Kidney (tissue), 14 donors: ENCODE data around the gene PRELP. TPM values are rescaled to one million over a fixed set of nuclear protein-coding genes. Genes with fewer than 3 reads are reported as not detected.
A peak's percentile ranks its signal among the peaks of the same experiment; 100 is the strongest.

ENCODE experiments used
- DNase-seq, 5 donors: peaks; one replicate each; pipeline ENCODE4 v3.0.0-alpha.2; 2013 to 2020
- FAIRE-seq: peaks from 2 replicates; lab custom pipeline; 2012; peaks lifted over from hg19 to GRCh38; lab: Jason Lieb, UNC
- H3K27ac ChIP-seq, 2 donors: one replicate each; pipeline ENCODE4 v1.7.0; 2013; ENCODE audit warnings: low read depth in 2 of 2, low read length in 2 of 2, inconsistent platforms in 1 of 2
- H3K27me3 ChIP-seq: one replicate; pipeline ENCODE4 v1.7.1; 2013; ENCODE audit warnings: low read length, inconsistent platforms; ENCODE audit not compliant: control insufficient read depth, insufficient read depth
- H3K36me3 ChIP-seq, 3 donors: one replicate each; pipeline versions ENCODE4 v1.7.0 to v1.7.1; 2013; ENCODE audit warnings: low read length in 3 of 3, control low read depth in 1 of 3, inconsistent platforms in 1 of 3; ENCODE audit not compliant: insufficient read depth in 3 of 3, control insufficient read depth in 2 of 3
- H3K4me1 ChIP-seq, 3 donors: one replicate each; pipeline versions ENCODE4 v1.7.0 to v1.7.1; 2013; ENCODE audit warnings: low read length in 3 of 3, inconsistent platforms in 1 of 3, low read depth in 1 of 3; ENCODE audit not compliant: control insufficient read depth in 2 of 3, insufficient read depth in 2 of 3
- H3K4me3 ChIP-seq, 3 donors: one replicate each; pipeline versions ENCODE4 v1.7.0 to v1.8.1; 2013; ENCODE audit warnings: low read length in 3 of 3, control low read depth in 1 of 3, inconsistent platforms in 1 of 3
- H3K9ac ChIP-seq, 3 donors: one replicate each; pipeline versions ENCODE4 v1.7.0 to v1.7.1; 2013; ENCODE audit warnings: low read length in 3 of 3, control low read depth in 1 of 3, inconsistent platforms in 1 of 3
- H3K9me3 ChIP-seq, 3 donors: one replicate each; pipeline versions ENCODE4 v1.7.0 to v1.7.1; 2013; ENCODE audit warnings: low read length in 3 of 3, control low read depth in 1 of 3, inconsistent platforms in 1 of 3; ENCODE audit not compliant: control insufficient read depth in 2 of 3, insufficient read depth in 1 of 3
- intact Hi-C: fragments of 100-400 bp; cut with DNase I; formaldehyde crosslinking; loops from one replicate; pipeline ENCODE4 v1.11.1; 2022
- polyA plus RNA-seq: library from polyadenylated mRNA; stranded (reverse); fragments of 350-450 nt; fragmentation: Illumina TruSeq; extraction: RNeasy Lipid Tissue Mini Kit (QIAGEN cat#74804); gene quantifications from one replicate; pipeline ENCODE4 v1.2.3, GENCODE V29; 2014; ENCODE audit warnings: low read depth, low replicate concordance; ENCODE audit not compliant: insufficient read depth
- total RNA-seq: library from RNA; stranded (reverse); fragmentation: NEBNext Ultra II Directional; extraction: Animal tissue kit (Norgen Biotek cat#: 25700); gene quantifications from one replicate; pipeline ENCODE4 v1.2.1, GENCODE V29; 2021
- TF ChIP-seq, protein P1 (sequence below): IDR thresholded peaks from 3 replicates; pipeline ENCODE4 v1.5.1; 2012; ENCODE audit warnings: mild to moderate bottlenecking, moderate library complexity, borderline replicate concordance; ENCODE audit not compliant: insufficient read depth; ENCODE audit errors: extremely low read depth
- donor health status: control.
- donor health status: control.
- donor health status: control.
- donor health status: control.
- donor health status: control.
- donor health status: DM: yes; HTN: yes; CAD: no.
- donor health status: Normal renal cell carcinoma (clear cell type).

PRELP gene
- total and polyA plus RNA-seq, 2 donors from 2014 or later, result 9.5 to 24.5 TPM

GRCh38 chr1:203511930-203512329 is 36.3 kb downstream of the PRELP start:
- FAIRE-seq, result no peak
- H3K9ac ChIP-seq, result no peak overlapping the region
- H3K9me3 ChIP-seq, result no peaks in the 10 kb centered on the region
- DNase-seq, result peak in 1 of 5 donors; percentile 25
- H3K27ac ChIP-seq, result peak overlapping the region in 1 of 2 donors; percentile 10
- peaks cover 0 to 5% (median 0%) of the 10 kb centered on the region in 3 donors for H3K4me1 ChIP-seq
- intact Hi-C loops, result no loop called here
- no peak overlapping the region for H3K4me3 ChIP-seq
- no peaks in the 10 kb centered on the region for H3K27me3 ChIP-seq
- no peaks in the 10 kb centered on the region for H3K36me3 ChIP-seq
- TF ChIP-seq, protein P1, sequence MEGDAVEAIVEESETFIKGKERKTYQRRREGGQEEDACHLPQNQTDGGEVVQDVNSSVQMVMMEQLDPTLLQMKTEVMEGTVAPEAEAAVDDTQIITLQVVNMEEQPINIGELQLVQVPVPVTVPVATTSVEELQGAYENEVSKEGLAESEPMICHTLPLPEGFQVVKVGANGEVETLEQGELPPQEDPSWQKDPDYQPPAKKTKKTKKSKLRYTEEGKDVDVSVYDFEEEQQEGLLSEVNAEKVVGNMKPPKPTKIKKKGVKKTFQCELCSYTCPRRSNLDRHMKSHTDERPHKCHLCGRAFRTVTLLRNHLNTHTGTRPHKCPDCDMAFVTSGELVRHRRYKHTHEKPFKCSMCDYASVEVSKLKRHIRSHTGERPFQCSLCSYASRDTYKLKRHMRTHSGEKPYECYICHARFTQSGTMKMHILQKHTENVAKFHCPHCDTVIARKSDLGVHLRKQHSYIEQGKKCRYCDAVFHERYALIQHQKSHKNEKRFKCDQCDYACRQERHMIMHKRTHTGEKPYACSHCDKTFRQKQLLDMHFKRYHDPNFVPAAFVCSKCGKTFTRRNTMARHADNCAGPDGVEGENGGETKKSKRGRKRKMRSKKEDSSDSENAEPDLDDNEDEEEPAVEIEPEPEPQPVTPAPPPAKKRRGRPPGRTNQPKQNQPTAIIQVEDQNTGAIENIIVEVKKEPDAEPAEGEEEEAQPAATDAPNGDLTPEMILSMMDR, result no peak

DNA sequence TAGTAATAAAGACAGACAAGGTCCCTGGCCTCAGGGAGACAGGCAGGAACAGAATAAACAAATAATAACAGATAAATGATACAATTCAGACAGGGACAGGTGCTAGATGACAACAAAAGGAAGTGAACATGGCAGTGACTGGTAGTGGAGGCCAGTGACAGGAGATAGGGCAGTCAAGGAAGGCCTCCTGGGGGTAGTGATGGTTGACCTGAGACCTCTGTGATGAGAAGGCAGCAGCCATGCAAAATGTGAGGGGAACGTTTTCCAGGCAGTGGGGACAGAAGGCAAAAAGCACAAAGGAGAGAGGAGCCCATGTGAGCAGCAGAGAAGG is 36.9 kb downstream of the PRELP start:
- peaks cover 0 to 3% (median 0%) of the 10 kb centered on the region in 3 donors for H3K4me1 ChIP-seq
- FAIRE-seq, result no peak
- H3K27me3 ChIP-seq, result no peaks in the 10 kb centered on the region
- H3K9me3 ChIP-seq, result no peaks in the 10 kb centered on the region
- TF ChIP-seq, protein P1, result no peak
- no peak for DNase-seq
- H3K9ac ChIP-seq, result no peak overlapping the region
- intact Hi-C loops, result no loop called here
- H3K27ac ChIP-seq, result no peak overlapping the region
- no peak overlapping the region for H3K4me3 ChIP-seq
- H3K36me3 ChIP-seq, result no peaks in the 10 kb centered on the region

DNA sequence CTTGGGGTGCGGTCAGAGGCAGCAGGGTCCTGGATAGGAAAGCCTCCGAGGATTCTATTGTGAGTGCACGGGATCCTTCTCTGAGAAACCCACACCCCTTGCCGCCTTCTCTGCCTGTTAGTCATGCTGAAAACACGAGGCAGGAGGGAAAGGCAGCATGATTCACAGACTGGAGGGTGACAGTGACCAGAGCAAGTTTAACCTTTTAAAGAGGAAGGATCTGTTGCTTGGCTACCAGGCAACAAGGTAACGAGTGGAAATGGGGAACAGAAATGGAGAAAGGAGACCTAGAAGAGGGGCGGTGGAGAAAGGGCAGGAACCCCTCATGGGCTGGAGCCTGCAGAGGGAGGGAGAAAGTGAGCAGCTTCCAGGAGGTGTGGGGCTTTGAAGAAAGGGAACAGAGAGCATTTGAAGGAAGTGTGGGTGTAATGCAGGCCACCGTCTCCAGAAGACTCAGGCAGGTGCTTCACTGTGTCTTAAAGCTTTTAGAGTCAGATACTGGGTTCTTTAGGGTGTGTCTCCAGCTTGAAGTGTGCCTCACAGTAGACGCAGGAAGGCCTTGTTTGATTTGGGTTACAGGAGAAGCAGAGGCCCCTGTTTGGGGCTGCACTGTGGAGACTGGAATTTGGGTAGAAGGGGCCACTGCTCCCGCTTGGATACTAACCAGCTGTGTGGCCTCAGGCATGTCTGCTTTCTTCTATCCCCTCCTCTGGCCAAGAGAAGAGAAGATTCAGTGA is 37.4 kb downstream of the PRELP start:
- DNase-seq (peak in 1 of 5 donors; percentile 55), FAIRE-seq (no peak)
- Histone ChIP-seq H3K27me3 (no peaks in the 10 kb centered on the region), H3K27ac (no peak overlapping the region), H3K36me3 (no peaks in the 10 kb centered on the region), H3K9me3 (no peaks in the 10 kb centered on the region), H3K9ac (no peak overlapping the region), H3K4me1 (peaks cover 0 to 3% (median 0%) of the 10 kb centered on the region in 3 donors), H3K4me3 (no peak overlapping the region)
- TF ChIP-seq, protein P1, result no peak
- intact Hi-C loops, result no loop called here

GRCh38 chr1:203513585-203514031 is 38.0 kb downstream of the PRELP start:
- FAIRE-seq (no peak), DNase-seq (peak in 1 of 5 donors; percentile 54)
- H3K4me1 ChIP-seq, result peaks cover 0 to 3% (median 0%) of the 10 kb centered on the region in 3 donors
- TF ChIP-seq, protein P1, result no peak
- H3K4me3 ChIP-seq, result no peak overlapping the region
- no peak overlapping the region for H3K9ac ChIP-seq
- no peak overlapping the region for H3K27ac ChIP-seq
- intact Hi-C loops, result no loop called here
- no peaks in the 10 kb centered on the region for H3K9me3 ChIP-seq
- no peaks in the 10 kb centered on the region for H3K27me3 ChIP-seq
- no peaks in the 10 kb centered on the region for H3K36me3 ChIP-seq
